HCT116 (cell line): ENCODE measurements around the gene MTERF4.

Experiments used
- CTCF ChIP-seq, 3 experiments: fragments of 200-600 bp in 1 of 3; sonication (generic) in 1 of 3; IDR thresholded peaks in 2 of 3; conservative IDR thresholded peaks in 1 of 3; 2 replicates each; pipeline ENCODE4 v1.5.1; 2012 to 2017; ENCODE audit warnings: low read depth in 2 of 3, low read length in 2 of 3, antibody characterized with exemption in 1 of 3, borderline replicate concordance in 1 of 3, control low read depth in 1 of 3, mild to moderate bottlenecking in 1 of 3, mixed read lengths in 1 of 3, mixed run types in 1 of 3, moderate library complexity in 1 of 3; ENCODE audit not compliant: insufficient read depth in 1 of 3
- EGR1 ChIP-seq: IDR thresholded peaks from 2 replicates; pipeline ENCODE4 v1.6.1; 2012; ENCODE audit warnings: low read depth
- ELF1 ChIP-seq: IDR thresholded peaks from 2 replicates; pipeline ENCODE4 v1.6.1; 2012; ENCODE audit warnings: low read depth, borderline replicate concordance
- EZH2 ChIP-seq: fragments of 200-600 bp; sonication (generic); IDR thresholded peaks from 2 replicates; pipeline ENCODE4 v1.6.1; 2017; ENCODE audit warnings: antibody characterized with exemption, mixed run types
- JUND ChIP-seq: IDR thresholded peaks from 2 replicates; pipeline ENCODE4 v1.6.1; 2012
- MAX ChIP-seq: IDR thresholded peaks from 2 replicates; pipeline ENCODE4 v1.6.1; 2012
- POLR2A ChIP-seq: IDR thresholded peaks from 2 replicates; pipeline ENCODE4 v1.7.0; 2011; ENCODE audit warnings: borderline replicate concordance; ENCODE audit not compliant: insufficient read depth, insufficient read length; ENCODE audit errors: extremely low read depth
- POLR2AphosphoS5 ChIP-seq: IDR thresholded peaks from 2 replicates; pipeline ENCODE4 v1.6.1; 2011; ENCODE audit warnings: mild to moderate bottlenecking, low read depth, low read length, moderate library complexity
- RAD21 ChIP-seq: IDR thresholded peaks from 2 replicates; pipeline ENCODE4 v1.6.1; 2012; ENCODE audit warnings: low read depth, mild to moderate bottlenecking
- SIN3A ChIP-seq: IDR thresholded peaks from 2 replicates; pipeline ENCODE4 v1.6.1; 2012; ENCODE audit warnings: low read depth

GRCh38 chr2:241069821-241070281, 32.2 kb downstream of the MTERF4 start:
- no peak for TF ChIP-seq MAX
- TF ChIP-seq CTCF (IDR thresholded peaks at IDR 0.05 in 2 of 3, conservative IDR thresholded peaks at IDR 0.05 in 1 of 3; ENCODE audit: borderline replicate concordance in 1 of 3, insufficient read depth in 1 of 3, low read depth in 2 of 3, low read length in 2 of 3): no peak
- TF ChIP-seq JUND: no peak
- no peak for TF ChIP-seq POLR2A
- no peak for TF ChIP-seq ELF1
- no peak for TF ChIP-seq EZH2
- no peak for TF ChIP-seq RAD21
- TF ChIP-seq POLR2AphosphoS5: no peak
- TF ChIP-seq EGR1: no peak
- TF ChIP-seq SIN3A: no peak
